ENCODE data around the gene OR2AK2. TPM values are rescaled to one million over a fixed set of nuclear protein-coding genes. Genes with fewer than 3 reads are reported as not detected.

OR2AK2 gene
- total RNA-seq, 1 donor from 2014 or later, result not detected

- DNase-seq (ENCODE audit: low spot score), result no peak
- H3K27me3 Mint-ChIP-seq (ENCODE audit: insufficient read depth), result no peaks in the 10 kb centered on the region
- no peaks in the 10 kb centered on the region for H3K36me3 Mint-ChIP-seq (ENCODE audit: low read depth)
- intact Hi-C loops (cut with micrococcal nuclease), result no loop called here
- H3K4me1 Mint-ChIP-seq (ENCODE audit: low read depth), result no peaks in the 10 kb centered on the region
- H3K27ac Mint-ChIP-seq, result no peak overlapping the region
- H3K9me3 Mint-ChIP-seq, result peaks cover 3% of the 10 kb centered on the region
- no peak overlapping the region for H3K4me3 Mint-ChIP-seq
Observed at GRCh38 chr1:247962911-247963588, 2.0 kb upstream of the OR2AK2 start.

- intact Hi-C loops (cut with micrococcal nuclease), result no loop called here
- Mint-ChIP-seq H3K9me3 (no peaks in the 10 kb centered on the region), H3K4me1 (ENCODE audit: low read depth) (no peaks in the 10 kb centered on the region), H3K4me3 (no peak overlapping the region), H3K27me3 (ENCODE audit: insufficient read depth) (no peaks in the 10 kb centered on the region), H3K27ac (no peak overlapping the region), H3K36me3 (ENCODE audit: low read depth) (no peaks in the 10 kb centered on the region)
- no peak for DNase-seq (ENCODE audit: low spot score)
Observed at GRCh38 chr1:247966532-247967204, 1.6 kb downstream of the OR2AK2 start.

GRCh38 chr1:247992986-247993385 lies 28.0 kb downstream of the OR2AK2 start:
- peaks cover 6% of the 10 kb centered on the region for H3K9me3 Mint-ChIP-seq
- H3K27ac Mint-ChIP-seq, result no peak overlapping the region
- no peak for DNase-seq (ENCODE audit: low spot score)
- no peaks in the 10 kb centered on the region for H3K27me3 Mint-ChIP-seq (ENCODE audit: insufficient read depth)
- intact Hi-C loops (cut with micrococcal nuclease), result no loop called here
- no peaks in the 10 kb centered on the region for H3K36me3 Mint-ChIP-seq (ENCODE audit: low read depth)
- no peaks in the 10 kb centered on the region for H3K4me1 Mint-ChIP-seq (ENCODE audit: low read depth)
- no peak overlapping the region for H3K4me3 Mint-ChIP-seq

- Mint-ChIP-seq H3K4me3 (no peak overlapping the region), H3K4me1 (ENCODE audit: low read depth) (no peaks in the 10 kb centered on the region)
- intact Hi-C loops (cut with micrococcal nuclease), result no loop called here
Observed at GRCh38 chr1:247998811-247999210, 33.8 kb downstream of the OR2AK2 start.

GRCh38 chr1:248000169-248000568 lies 35.1 kb downstream of the OR2AK2 start:
- intact Hi-C loops (cut with micrococcal nuclease), result no loop called here
- Mint-ChIP-seq H3K9me3 (no peaks in the 10 kb centered on the region), H3K4me1 (ENCODE audit: low read depth) (no peaks in the 10 kb centered on the region), H3K36me3 (ENCODE audit: low read depth) (no peaks in the 10 kb centered on the region), H3K27me3 (ENCODE audit: insufficient read depth) (no peaks in the 10 kb centered on the region), H3K4me3 (no peak overlapping the region), H3K27ac (no peak overlapping the region)
- DNase-seq (ENCODE audit: low spot score), result no peak

More at GRCh38 chr1:247998811-247999210, 33.8 kb downstream of the OR2AK2 start:
- no peak for DNase-seq (ENCODE audit: low spot score)
- H3K27me3 Mint-ChIP-seq (ENCODE audit: insufficient read depth), result no peaks in the 10 kb centered on the region
- H3K36me3 Mint-ChIP-seq (ENCODE audit: low read depth), result no peaks in the 10 kb centered on the region
- no peak overlapping the region for H3K27ac Mint-ChIP-seq
- H3K9me3 Mint-ChIP-seq, result no peaks in the 10 kb centered on the region

- H3K9me3 Mint-ChIP-seq, result peaks cover 39% of the 10 kb centered on the region
- H3K27me3 Mint-ChIP-seq (ENCODE audit: insufficient read depth), result no peaks in the 10 kb centered on the region
- H3K36me3 Mint-ChIP-seq (ENCODE audit: low read depth), result no peaks in the 10 kb centered on the region
- intact Hi-C loops (cut with micrococcal nuclease), result no loop called here
- H3K4me3 Mint-ChIP-seq, result no peak overlapping the region
- H3K27ac Mint-ChIP-seq, result no peak overlapping the region
- no peak for DNase-seq (ENCODE audit: low spot score)
- no peaks in the 10 kb centered on the region for H3K4me1 Mint-ChIP-seq (ENCODE audit: low read depth)
Observed at GRCh38 chr1:248007778-248008177, 42.7 kb downstream of the OR2AK2 start.

- Mint-ChIP-seq H3K27ac (no peak overlapping the region), H3K9me3 (peaks cover 39% of the 10 kb centered on the region), H3K36me3 (ENCODE audit: low read depth) (no peaks in the 10 kb centered on the region)
Observed at GRCh38 chr1:248009681-248010080, 44.6 kb downstream of the OR2AK2 start.

GRCh38 chr1:248013229-248013710 lies 48.2 kb downstream of the OR2AK2 start, which contains the start of gene OR2L5:
TSS of gene OR2L5 (plus strand) at chr1:248013660. CDS start at chr1:248021948, 8,288 bp downstream.
- H3K36me3 Mint-ChIP-seq (ENCODE audit: low read depth), result no peaks in the 10 kb centered on the region
- H3K27ac Mint-ChIP-seq, result no peak within 1 kb of the TSS
- H3K9me3 Mint-ChIP-seq, result peaks cover 28% of the 10 kb centered on the region
- intact Hi-C loops (cut with micrococcal nuclease), result no loop called here
- no peak for DNase-seq (ENCODE audit: low spot score)
- H3K4me3 Mint-ChIP-seq, result no peak within 1 kb of the TSS
- H3K4me1 Mint-ChIP-seq (ENCODE audit: low read depth), result no peaks in the 10 kb centered on the region
- no peaks in the 10 kb centered on the region for H3K27me3 Mint-ChIP-seq (ENCODE audit: insufficient read depth)

More at GRCh38 chr1:248009681-248010080, 44.6 kb downstream of the OR2AK2 start:
- intact Hi-C loops (cut with micrococcal nuclease), result no loop called here
- DNase-seq (ENCODE audit: low spot score), result no peak
- no peak overlapping the region for H3K4me3 Mint-ChIP-seq
- no peaks in the 10 kb centered on the region for H3K4me1 Mint-ChIP-seq (ENCODE audit: low read depth)
- no peaks in the 10 kb centered on the region for H3K27me3 Mint-ChIP-seq (ENCODE audit: insufficient read depth)

GRCh38 chr1:248015803-248016202 lies 50.8 kb downstream of the OR2AK2 start:
- intact Hi-C loops (cut with micrococcal nuclease), result no loop called here
- DNase-seq (ENCODE audit: low spot score), result no peak
- Mint-ChIP-seq H3K4me1 (ENCODE audit: low read depth) (no peaks in the 10 kb centered on the region), H3K4me3 (no peak overlapping the region), H3K27ac (no peak overlapping the region), H3K36me3 (ENCODE audit: low read depth) (no peaks in the 10 kb centered on the region), H3K27me3 (ENCODE audit: insufficient read depth) (no peaks in the 10 kb centered on the region), H3K9me3 (peaks cover 6% of the 10 kb centered on the region)

Other genes starting within 250 kb of the OR2AK2 start
- gene OR6F1, start 248.6 kb upstream of the OR2AK2 start, total RNA-seq, result not detected in 2 replicates
- not detected in 2 replicates for gene OR14K1, start 226.6 kb upstream of the OR2AK2 start, total RNA-seq
- gene OR14A2, start 217.1 kb upstream of the OR2AK2 start, total RNA-seq, result not detected in 2 replicates
- gene OR1C1, start 204.7 kb upstream of the OR2AK2 start, total RNA-seq, result not detected in 2 replicates
- gene OR14A16, start 141.1 kb upstream of the OR2AK2 start, total RNA-seq, result not detected in 2 replicates
- not detected in 2 replicates for gene OR11L1, start 123.3 kb upstream of the OR2AK2 start, total RNA-seq
- 0.32 and 0.36 TPM in 2 replicates for gene TRIM58, start 108.0 kb upstream of the OR2AK2 start, total RNA-seq
- gene OR2W3, start 69.6 kb upstream of the OR2AK2 start, total RNA-seq, result 0.22 TPM in 1 of 2 replicates, not detected in the other
- gene OR2T8, start 45.0 kb upstream of the OR2AK2 start, total RNA-seq, result not detected in 2 replicates
- gene OR2AJ1, start 40.3 kb upstream of the OR2AK2 start, total RNA-seq, result not detected in 2 replicates
- 0.21 TPM in 1 of 2 replicates, not detected in the other for gene OR2L8, start 16.4 kb upstream of the OR2AK2 start, total RNA-seq
- gene OR2L5, start 48.4 kb downstream of the OR2AK2 start, total RNA-seq, result not detected in 2 replicates
- gene OR2L2, start 64.8 kb downstream of the OR2AK2 start, total RNA-seq, result 0.07 and 0.08 TPM in 2 replicates
- not detected in 2 replicates for gene OR2L3, start 81.6 kb downstream of the OR2AK2 start, total RNA-seq
- gene OR2L13, start 130.0 kb downstream of the OR2AK2 start, total RNA-seq, result not detected in 2 replicates
- not detected in 2 replicates for gene OR2M5, start 179.9 kb downstream of the OR2AK2 start, total RNA-seq
- gene OR2M2, start 209.6 kb downstream of the OR2AK2 start, total RNA-seq, result not detected in 2 replicates
- gene OR2M3, start 232.0 kb downstream of the OR2AK2 start, total RNA-seq, result not detected in 2 replicates

Measured in activated T-helper 1 cell treated with anti-CD3 and anti-CD28 coated beads, Interleukin-12 subunit alpha, Interleukin-12 subunit beta, Interleukin-2, Interleukin-4 antibody, amounts not matched to agents 30 ng/mL and 10 ng/mL and 1 ng/mL, durations not matched to agents 14 hours and 24 hours and 36 hours (primary cell).